ENCODE results near the gene NEDD4L. TPM values are rescaled to one million over a fixed set of nuclear protein-coding genes. Genes with fewer than 3 reads are reported as not detected.
"Not testable (repeated sequence)": the region's sequence is repeated elsewhere in the genome, so short reads cannot be mapped to it uniquely, and the experiment has no call there.

Gene NEDD4L
- total RNA-seq, 1 experiment from 2014 or later = 83.9 TPM

DNA sequence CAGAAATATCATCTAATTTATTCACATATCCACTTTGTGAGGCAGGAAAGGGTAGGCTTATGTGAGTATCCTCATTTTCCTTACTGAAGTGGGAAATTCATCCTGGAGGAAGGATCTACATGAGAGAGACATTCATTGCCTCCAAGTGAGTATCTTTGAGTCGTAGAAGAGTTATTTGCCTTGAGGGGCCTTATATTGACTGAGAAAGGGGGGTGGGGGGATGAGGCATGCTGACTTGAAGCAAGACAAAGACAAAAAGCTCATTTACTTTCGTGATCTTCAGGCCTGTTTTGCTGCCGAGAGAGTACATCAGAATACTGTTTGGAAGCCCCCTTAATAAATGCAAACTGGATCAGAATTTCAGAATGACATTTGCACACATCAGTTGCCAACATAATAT lies 17.6 kb upstream of the NEDD4L start:
- peak; percentile 7 for DNase-seq (ENCODE audit: low read depth)

DNA sequence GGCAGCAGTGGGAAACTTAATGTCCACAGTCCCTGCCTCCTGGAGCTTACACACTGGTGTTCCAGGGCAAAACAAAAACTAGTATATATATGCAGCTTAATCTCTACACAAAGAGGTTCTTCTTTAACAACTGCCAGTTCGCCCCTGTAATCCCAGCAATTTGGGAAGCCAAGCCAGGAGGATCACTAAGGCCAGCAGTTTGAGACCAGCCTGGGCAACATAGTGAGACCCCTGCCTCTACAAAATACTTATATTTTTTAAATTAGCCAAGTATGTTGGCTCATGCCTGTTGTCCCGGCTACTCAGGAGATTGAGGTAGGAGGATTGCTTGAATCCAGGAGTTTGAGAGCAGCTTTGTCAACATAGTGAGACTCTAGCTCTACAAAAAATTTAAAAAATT lies 17.2 kb upstream of the NEDD4L start:
- no peak for DNase-seq (ENCODE audit: low read depth)

DNA sequence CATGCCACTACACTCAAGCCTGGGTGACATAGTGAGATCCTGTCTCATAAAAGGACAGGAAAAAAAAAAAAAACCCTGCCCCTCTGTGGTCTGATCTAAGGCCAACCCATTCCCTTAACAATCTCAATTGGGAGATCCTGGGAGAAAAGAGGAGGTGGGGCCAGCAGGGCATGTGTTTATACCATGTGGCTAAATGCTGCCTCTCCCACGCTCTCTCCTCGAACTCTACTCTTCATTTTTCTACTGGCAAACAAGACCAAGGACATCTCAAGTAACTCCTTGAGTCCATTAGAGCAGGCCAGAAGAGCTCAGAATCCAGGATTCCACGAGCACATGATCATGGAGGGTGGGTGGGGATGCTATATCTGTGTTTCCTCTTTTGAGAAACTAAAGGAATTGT lies 16.7 kb upstream of the NEDD4L start:
- DNase-seq (ENCODE audit: low read depth) = no peak

DNA sequence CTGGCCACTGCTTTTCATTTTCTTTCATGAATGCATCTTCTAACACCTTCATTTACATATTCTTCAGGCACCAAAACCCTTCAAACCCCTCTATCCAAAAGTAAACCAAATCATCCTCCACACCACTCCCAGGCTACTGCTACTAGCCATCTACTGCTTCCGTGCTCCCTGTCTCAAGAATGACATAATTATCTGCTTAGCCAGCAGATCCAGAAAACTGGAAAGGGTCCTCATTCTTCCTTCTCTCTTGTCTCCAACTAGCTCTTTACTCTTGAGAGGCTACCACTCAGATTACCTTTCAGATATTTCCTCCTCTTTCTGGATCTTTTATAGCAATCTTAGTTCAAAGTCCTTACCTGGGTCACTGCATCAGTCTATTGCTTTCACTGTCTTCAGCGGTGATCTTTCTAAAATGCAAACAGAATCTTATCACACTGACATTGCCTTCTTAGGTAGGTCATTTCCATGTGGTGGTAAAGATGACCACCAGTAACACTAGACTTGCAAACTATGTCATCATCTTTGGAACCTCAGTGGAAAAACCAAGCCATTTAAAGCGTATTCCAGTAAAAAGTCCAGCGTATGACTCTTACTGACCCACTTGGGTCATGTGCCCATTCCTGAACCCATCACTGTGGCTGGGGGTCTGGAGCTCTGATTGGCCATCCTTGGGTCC lies 15.8 kb upstream of the NEDD4L start:
- no peak for DNase-seq (ENCODE audit: low read depth)

DNA sequence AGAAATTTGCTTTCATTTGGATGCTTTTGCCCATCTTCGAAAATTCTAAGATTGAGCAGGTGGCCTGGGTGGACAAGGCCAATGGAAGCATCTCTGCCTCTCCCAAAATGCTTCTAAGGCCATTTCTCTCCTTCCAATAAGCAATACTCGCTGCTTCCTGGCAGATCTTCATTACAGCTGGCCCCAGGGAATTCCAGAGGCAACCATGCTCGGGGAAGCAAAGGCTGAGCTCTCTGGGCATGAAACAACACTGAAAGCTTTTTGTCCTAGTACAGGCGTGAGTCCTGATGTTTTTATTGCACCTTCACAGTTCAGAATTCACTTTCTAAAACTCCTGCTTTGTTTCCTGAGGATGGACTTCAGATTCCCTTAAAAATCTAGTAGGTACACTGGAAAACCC lies 11.8 kb upstream of the NEDD4L start:
- no peak for DNase-seq (ENCODE audit: low read depth)

DNA sequence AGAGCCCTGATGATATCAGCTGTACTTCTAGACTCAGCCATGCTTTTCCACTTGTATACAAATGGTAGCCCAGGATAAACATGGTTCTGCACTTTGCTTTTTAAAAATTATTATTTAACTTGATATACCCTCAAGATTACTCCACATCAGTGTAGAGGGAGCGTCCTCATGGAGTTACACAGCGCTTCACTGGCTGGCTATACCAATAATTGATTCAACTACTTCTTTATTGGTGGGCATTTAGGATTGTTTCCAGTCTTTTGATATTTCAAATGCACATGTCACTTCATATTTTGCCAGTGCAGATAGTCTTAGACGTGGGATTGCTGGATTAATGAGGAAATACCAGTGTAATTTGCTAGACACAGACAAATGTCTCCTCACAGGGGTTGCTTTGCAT lies 10.8 kb upstream of the NEDD4L start:
- DNase-seq (ENCODE audit: low read depth) = no peak

DNA sequence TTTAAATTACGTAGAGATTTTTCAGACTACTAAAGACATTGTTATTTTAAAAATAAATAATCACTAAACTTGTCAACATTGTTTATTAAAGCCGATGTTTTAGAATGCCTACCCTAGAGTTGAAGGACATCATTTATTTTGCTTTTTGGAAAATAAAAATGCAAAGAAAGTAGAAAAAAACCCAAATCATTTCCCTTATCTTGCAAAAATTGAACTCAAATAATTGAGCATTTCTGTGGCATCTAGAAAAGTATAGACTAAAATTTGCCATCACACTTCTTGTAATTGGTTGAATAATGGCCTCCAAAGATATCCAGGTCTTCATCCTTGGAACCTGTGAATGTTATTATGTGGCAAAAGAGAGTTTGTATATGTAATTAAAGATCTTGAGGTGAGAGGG lies 9.7 kb upstream of the NEDD4L start:
- DNase-seq (ENCODE audit: low read depth) = no peak

DNA sequence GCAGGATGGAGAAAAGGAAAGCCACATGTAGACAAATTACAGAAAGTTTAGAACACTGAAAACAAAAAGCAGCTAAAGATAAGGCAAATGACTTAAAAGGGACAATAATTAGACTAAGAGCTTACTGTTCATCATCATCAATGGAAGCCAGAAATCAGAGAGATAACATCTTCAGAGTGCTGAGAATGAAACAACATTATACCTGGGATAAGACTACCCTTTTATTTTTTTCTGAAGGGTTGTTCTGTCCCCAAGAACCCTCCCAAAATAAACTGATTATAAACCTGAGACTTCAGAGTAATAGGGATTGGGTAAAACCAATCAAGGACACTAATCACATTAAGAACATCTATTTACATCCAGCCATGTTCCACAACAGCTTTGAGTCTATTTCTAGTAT lies 6.9 kb upstream of the NEDD4L start:
- no peak for DNase-seq (ENCODE audit: low read depth)

DNA sequence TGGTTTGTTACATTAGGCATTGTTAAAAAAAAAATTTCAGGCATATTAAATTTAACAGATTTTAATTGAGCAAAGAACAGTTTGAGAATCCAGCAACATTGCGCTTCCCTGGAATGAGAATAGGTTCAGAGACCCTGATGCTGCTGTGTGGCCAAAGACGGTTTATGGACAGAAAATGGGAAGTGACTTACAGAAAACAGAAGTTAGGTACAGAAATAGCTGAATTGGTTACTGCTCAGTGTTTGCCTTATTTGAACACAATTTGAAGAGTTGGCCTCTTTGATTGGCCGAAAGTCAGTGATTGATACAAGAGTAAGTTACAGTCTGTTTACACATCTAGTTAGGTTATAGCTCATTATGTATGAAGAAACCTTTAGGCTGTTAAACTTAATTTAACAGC lies 6.0 kb upstream of the NEDD4L start:
- DNase-seq (ENCODE audit: low read depth) = no peak

DNA sequence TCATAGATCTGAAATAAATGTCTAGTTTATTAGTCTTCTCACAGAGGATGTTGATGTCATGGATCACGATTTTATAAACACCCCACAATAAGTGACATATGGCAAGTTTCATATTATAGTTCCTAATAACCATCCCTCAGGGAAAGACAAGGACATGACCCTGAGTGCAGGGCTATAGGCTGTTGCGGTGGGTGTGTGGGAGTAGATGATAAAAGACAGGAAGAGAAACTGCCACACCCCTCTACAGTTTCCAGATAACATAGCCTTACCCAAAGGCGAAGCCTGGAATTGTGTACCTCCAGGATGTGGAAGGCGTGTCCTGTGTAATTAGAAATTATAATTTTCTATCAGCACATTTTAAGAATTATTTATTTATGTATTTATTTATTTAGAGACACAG lies 2.4 kb upstream of the NEDD4L start:
- no peak for DNase-seq (ENCODE audit: low read depth)

DNA sequence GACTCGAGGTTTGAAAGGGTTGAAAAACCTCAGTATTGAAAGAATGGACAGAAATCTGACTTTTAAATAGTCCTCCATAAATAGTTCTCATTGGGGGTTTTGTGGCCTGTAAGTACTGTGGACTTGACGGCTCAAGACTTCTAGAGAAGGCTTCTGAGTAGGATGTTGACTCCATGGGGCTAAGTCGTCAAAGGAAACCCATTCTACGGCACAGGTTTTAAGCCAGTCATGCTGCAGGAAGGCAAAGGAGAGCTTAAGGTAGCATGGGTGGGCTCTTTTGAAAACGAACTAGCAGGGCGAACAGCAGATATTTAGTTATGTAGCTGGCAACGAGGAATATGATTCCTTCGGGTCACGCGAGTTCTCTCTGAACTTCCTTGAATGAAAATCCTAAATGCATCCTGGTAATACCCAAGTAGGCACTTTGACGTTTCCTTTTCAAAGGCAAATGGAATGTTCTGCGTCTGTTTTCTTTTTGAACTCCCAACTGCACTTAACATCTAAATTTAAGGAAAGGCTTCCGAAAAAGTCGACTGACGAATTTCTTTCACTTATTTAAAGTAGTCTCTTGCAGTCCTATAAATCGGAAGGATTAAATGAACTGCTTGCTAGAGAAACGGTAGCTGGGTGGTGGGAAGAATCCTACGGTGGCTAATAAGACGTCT lies 1.1 kb upstream of the NEDD4L start:
- peak; percentile 21 for DNase-seq (ENCODE audit: low read depth)

DNA sequence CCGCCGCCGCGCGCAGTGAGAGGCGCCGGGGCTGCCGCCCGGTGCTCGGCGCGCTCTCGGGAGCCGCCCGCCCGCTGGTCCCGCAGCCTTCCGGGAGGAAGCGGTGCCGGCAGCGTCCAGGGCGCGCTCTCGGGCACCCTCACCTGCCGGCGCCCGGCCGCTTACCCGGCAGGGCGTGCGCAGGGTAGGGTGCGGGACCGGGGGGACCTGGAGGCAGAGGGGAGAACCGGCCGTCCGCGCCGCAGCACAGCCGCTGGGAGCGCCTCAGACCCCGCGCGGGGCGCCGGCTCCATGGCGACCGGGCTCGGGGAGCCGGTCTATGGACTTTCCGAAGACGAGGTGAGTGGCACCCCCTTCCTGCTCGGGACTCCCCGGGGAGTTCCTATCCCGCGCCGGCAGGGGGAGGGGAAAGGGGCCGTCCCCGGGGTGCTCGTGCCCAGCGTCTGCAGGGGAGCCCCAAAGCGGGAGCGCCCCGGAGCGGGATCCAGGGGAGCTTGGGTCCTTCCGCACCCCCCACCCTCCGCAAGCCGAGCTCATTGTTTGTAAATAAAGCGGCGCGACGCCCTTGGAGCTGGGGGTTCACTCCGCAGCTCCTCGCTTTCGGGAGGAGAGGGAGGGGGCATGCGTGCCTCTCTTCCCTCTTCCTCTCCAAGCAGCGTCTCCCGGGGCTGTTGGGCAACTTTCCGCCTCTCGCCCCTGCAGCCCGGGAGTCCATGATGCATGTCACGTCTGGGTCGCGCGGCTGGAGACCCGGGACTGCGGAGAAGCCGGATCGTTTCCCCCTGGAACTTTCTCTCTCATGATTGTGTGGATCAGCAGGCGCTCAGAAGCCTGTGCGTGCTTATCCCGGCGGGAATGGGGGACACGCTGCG lies 580 bp downstream of the NEDD4L start:
- DNase-seq (ENCODE audit: low read depth) = peak; percentile 44

DNA sequence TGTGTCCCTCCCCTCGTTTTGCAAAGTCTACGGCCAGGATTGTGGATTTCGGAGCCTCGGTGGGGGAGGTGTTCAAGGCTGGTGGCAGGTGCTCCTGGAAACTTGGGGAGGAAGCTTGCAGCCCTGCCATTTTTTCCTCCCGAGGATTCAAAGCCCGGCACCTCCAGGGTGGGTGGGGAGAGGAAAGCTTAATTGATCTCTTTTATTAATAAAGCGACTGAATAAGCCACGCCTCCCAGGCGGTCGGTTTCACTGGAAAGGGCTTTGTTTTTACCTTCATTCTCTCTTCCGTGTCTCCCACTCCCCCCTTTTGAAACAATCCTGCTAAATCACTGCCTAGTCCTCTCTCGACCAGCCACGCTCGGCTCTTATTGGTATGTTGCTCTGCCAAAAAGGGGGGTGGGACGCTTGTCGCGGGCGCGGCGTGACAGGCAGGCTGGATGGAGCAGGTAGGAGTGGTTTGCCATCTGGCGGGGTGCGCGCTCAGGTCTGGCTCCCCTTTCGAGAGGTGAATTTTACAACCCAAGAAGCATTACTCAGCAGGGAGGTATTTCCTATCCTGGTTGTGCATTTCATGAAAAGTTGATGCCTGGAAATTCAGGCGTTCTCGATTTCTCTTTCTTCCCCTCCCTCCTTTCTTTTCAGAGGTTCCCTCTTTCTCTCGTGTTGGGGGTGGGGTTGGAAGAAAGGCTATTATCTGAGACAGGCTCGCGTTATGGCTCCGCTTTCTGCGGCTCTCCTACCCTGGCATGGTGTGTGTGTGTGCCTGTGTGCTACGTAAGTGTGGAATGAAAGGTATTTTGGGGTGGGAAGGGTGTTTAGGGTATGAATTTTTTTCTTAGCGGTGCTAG lies 1.4 kb downstream of the NEDD4L start:
- peak; percentile 65 for DNase-seq (ENCODE audit: low read depth)

DNA sequence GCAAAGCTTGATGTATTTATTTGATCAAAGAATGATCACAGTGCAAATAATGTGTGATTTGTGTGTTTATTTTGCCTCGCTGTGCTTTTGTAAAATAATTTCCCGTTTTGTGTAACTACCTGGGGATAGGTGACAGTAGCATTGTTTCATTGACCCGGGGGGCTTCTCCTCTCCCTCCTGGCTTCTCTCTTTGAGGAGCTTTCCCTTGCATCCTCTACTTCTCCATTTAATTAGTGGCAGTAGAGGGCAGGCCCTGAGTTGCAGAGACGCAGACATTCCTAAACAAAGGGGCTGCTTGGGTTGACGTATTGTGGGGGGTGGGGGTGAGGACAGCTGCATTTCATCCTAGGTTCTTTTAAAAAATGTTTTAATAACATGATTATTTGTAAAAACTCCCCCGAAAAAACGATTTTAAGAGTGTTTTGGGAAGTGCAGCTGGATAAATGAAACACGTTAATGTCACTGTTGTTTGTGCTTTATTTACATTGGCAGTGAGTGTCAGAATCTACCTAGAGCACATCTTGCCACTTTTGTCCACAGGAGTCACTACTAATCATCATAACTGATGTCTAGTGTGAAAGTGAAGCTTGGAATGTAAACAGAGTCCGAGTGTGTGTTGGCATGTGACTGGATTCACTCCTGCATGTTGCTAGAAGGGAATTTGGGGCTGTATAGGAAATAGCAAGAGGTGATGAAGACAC lies 2.2 kb downstream of the NEDD4L start:
- no peak for DNase-seq (ENCODE audit: low read depth)

DNA sequence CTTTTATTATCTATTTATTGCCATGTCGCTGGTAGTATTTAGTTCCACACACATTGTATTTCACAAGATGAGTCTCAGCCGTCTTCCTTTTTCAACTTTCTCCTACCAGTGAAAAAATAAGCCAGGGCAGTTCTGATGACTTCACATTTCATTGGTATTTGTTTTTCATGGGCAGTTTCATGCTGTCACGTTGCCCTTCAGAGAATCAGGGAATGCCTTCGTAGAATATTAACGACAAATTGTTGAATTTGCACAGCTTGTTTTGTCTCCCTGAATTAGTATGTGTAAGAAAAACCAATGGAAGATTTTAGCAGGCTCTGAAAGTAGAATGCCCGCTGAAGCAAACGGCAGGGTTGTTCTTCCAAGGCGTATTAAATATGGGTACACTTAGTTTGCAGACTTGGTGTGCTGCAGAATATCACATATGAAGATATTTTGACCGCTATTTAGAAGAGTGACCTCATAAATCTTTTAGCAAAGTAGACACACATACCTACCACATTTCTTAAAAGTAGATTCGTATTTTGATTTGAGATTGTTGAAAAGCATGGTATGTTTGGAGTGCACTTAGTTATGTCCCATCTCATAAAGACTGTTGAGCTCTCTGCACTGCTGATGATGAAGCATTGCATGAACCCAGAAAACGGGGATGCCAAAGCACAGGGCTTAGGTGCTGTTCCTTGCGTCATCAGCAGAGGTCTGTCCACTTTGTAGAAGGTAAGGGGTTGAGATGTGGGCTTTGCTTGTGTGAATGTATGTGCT lies 2.9 kb downstream of the NEDD4L start:
- DNase-seq (ENCODE audit: low read depth) = no peak

DNA sequence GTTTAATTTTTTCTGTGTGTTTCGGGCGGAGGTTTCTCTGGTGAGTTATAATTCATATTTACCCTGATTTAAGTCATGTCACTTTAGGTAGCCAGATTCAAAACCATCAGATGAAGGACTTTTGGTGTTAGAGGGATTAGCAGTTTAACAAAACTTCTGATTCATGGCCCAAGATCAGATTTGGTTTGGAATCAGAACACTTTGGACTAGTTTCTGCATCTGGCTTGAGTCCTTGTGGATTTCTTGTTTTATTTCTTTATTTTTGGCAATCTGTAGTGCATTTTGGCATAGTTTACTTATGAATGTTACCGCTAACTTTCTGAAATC lies 3.5 kb downstream of the NEDD4L start:
- no peak for DNase-seq (ENCODE audit: low read depth)

DNA sequence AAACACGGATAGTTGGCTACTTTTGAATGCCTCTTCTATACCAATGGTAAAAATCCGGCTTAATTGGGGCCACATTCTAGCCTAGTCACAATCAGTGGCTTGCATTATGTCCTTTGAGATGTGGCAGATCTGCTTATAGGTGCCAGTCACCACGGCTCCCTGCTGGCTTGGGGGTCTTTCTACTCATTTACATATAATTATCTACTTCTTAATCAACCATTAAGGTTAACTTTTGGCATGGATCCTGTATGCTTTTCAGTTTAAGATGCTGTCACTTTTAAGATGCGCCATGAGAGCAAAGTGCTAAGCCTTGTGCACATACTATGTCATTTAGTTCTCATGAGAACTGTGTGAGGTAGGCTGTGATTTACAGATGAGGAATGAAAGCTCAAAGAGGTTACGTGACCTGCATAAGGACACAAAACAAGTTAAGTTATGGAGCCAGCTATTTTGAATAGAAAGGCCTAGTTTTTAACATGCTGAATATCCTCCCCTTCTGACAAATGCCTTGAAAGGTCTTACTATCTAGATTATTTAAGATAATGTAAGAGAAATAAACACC lies 4.1 kb downstream of the NEDD4L start:
- DNase-seq (ENCODE audit: low read depth) = no peak

DNA sequence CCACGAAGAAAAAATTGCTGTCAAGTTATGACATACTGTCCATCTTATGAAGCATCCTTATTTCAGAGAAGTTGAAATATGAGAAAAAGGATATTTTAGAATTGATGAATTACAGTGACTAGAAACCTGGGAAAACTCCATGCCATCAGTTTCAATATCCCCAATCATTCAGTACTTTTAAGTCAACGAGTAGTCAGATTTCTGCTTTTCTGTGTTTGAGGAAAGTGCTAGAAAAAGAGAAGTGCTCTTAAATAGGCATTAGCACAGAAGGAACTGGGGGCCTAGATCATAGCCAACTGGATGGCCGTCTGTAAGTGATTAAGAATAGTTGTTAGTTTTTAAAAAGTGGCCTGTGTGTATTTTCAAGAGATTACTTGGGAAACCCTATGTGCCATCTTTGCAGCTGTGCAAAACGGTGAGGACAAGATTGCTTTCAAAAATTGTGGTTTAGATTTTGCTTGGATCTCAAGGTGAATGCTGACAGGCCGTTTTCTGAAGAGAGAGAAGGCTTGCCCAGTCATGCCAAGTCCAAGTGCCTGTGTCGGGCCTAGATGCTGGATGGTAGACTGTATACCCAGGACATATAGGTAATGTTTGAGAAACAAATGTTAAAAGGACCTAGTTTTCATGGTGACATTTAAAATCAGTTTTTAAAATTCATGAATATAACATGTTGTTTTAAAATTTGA lies 5.1 kb downstream of the NEDD4L start:
- DNase-seq (ENCODE audit: low read depth) = no peak

DNA sequence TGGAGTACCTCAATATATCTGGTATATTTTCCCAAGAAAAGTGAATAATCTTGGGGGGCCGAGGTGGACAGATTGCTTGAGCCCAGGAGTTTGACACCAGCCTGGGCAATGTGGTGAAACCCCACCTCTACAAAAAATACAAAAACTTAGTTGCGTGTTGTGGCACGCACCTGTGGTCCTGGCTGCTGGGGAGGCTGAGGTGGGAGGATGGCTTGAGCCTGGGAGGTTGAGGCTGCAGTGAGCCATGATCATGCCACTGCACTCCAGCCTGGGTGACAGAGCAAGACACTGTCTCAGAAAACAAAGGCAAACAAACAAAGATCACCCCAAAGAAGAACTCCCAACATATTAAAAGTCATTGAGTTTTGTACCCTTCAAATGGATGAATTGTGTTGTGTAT lies 6.9 kb downstream of the NEDD4L start:
- not testable (repeated sequence) for DNase-seq (ENCODE audit: low read depth)

All from HT1080 (cell line).